H54 (cell line): ENCODE results near the gene TMEM244.
"Not testable (repeated sequence)": the region's sequence is repeated elsewhere in the genome, so short reads cannot be mapped to it uniquely, and the experiment has no call there.

ENCODE experiments used
- DNase-seq: peaks from one replicate; pipeline ENCODE4 v3.0.0; 2011; ENCODE audit warnings: low spot score, mixed read lengths; ENCODE audit not compliant: insufficient read length
- FAIRE-seq: peaks from 3 replicates; lab custom pipeline; 2011; peaks lifted over from hg19 to GRCh38; lab: Jason Lieb, UNC
- POLR2A ChIP-seq: IDR thresholded peaks from 2 replicates; pipeline ENCODE4 v1.6.1; 2011; ENCODE audit warnings: low read depth, mild to moderate bottlenecking, low read length

TMEM244 gene

DNA sequence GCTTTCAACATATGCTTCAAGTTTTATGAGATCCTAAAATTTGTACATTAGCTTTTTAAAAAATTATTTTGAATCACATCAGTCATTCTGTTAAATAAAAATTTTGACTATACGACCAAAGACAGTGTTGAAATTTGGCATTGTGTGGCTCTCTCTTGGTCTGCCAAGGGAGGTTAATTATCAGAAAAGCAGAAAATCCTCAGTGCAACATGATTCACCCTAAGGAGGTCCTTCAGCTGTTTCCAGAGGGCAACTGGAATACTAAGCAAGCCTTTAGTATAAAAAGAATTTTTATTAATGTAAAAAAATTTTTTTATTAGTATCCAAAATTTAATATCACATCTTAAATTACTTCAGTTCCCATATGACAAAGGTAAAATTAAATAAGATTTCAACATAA lies 23.1 kb upstream of the TMEM244 start:
- TF ChIP-seq POLR2A: no peak
- FAIRE-seq (no peak), DNase-seq (no peak)

- no peak for TF ChIP-seq POLR2A
- DNase-seq (no peak), FAIRE-seq (no peak)
Measured at GRCh38 chr6:129882510-129883023, 21.5 kb upstream of the TMEM244 start.

GRCh38 chr6:129877894-129878293 lies 16.8 kb upstream of the TMEM244 start:
- not testable (repeated sequence) for DNase-seq, FAIRE-seq

GRCh38 chr6:129875610-129876520 lies 14.8 kb upstream of the TMEM244 start:
- DNase-seq: no peak
- TF ChIP-seq POLR2A: no peak
- FAIRE-seq: no peak

DNA sequence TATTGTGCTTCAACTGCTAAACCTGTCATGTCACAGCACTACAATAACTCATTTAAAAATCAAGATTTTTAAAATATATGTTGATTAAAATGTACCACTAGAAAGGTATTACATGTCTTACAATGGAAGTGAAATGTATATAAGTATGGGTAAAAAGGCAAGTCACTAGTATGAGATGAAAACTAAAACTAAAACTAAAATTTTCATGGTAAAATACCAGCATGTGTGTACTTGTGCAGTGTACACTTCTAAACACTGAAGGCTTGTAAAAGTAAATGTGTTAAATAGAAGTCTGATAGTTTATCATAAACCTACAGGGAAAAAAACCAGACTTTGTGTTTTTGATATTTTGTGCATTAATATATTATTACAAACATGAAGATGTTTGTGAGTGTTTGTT lies 13.7 kb upstream of the TMEM244 start:
- no peak for TF ChIP-seq POLR2A
- DNase-seq (no peak), FAIRE-seq (no peak)

GRCh38 chr6:129872586-129872985 lies 11.5 kb upstream of the TMEM244 start:
- no peak for DNase-seq
- TF ChIP-seq POLR2A: no peak
- FAIRE-seq: no peak

DNA sequence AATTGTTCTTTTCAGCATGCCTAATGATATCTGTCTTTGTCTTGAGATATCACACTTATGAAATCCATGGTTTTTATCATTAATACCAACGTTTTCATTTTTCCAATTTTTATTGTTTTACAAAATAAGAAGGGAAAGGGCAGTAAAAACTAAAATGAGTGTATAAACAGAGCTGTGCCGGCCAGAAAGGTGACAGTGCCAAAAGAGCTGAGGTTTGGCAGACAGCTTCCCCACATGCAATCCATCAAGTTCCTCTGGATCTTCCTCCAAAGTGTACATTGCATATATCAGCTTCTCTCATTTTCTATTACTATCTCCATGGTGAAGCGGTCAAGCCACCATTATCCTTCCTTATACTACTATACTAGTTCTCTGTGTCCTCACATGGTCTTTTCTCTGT lies 10.1 kb upstream of the TMEM244 start:
- DNase-seq: no peak
- no peak for FAIRE-seq
- no peak for TF ChIP-seq POLR2A

GRCh38 chr6:129867403-129867802 lies 6.3 kb upstream of the TMEM244 start:
- no peak for TF ChIP-seq POLR2A
- DNase-seq: no peak
- no peak for FAIRE-seq

- no peak for FAIRE-seq
- no peak for DNase-seq
- TF ChIP-seq POLR2A: no peak
Measured at GRCh38 chr6:129866688-129867087, 5.6 kb upstream of the TMEM244 start.

DNA sequence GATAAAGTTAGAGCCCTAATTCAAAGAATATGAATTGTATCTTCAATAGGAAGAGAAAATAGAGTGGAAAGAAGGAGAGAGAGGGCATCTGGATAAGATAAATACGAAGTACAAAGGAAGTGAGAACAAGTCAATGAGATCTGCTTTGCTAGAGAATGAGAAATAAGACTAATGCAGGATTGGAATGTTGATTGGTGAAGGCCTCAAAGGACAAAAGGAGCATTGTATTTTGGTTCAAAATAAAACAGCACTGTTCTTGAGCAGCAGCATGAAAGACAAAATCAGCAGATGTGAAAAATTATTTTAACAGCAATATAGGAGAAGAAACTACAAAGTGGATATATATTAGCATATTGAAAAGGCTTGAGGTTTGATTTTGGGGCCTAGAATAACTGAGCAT lies 5.1 kb upstream of the TMEM244 start:
- DNase-seq: no peak
- no peak for TF ChIP-seq POLR2A
- FAIRE-seq: no peak

- DNase-seq: no peak
- no peak for TF ChIP-seq POLR2A
- FAIRE-seq: no peak
Measured at GRCh38 chr6:129865013-129865412, 3.9 kb upstream of the TMEM244 start.

GRCh38 chr6:129863664-129864063 lies 2.5 kb upstream of the TMEM244 start:
- FAIRE-seq (peak; percentile 91), DNase-seq (peak; percentile 18)
- no peak for TF ChIP-seq POLR2A

GRCh38 chr6:129859524-129859923 lies 1.6 kb downstream of the TMEM244 start:
- no peak for TF ChIP-seq POLR2A
- DNase-seq: no peak
- no peak for FAIRE-seq

- DNase-seq: no peak
- FAIRE-seq: no peak
- no peak for TF ChIP-seq POLR2A
Measured at GRCh38 chr6:129857838-129858237, 3.3 kb downstream of the TMEM244 start.
